ENCODE measurements around the gene TRIM34. TPM values are rescaled to one million over a fixed set of nuclear protein-coding genes. Genes with fewer than 3 reads are reported as not detected.

TRIM34 gene
- total RNA-seq, 1 experiment from 2014 or later, result 0.42 TPM

GRCh38 chr11:5620651-5621521, 3.9 kb upstream of the TRIM34 start:
- POLR2A ChIA-PET, result interaction anchor here (1.2 kb wide), 1 partner anchor 64 kb away, joined by 4 read pairs; the partner anchor contains the start of gene TRIM5
- Histone ChIP-seq H3K4me1 (ENCODE audit: control insufficient read depth in 1 of 2, insufficient read depth in 2 of 2, low read length in 2 of 2) (peaks cover 4 to 12% of the 10 kb centered on the region in 2 experiments; a peak in 2 of 4 replicates), H3K36me3 (ENCODE audit: control insufficient read depth in 1 of 2, insufficient read depth in 2 of 2, low read length in 2 of 2) (no peaks in the 10 kb centered on the region), H3K9ac (ENCODE audit: low read length) (no peak overlapping the region), H2AFZ (ENCODE audit: low read depth, low read length, poor library complexity, severe bottlenecking) (no peak overlapping the region), H3K9me2 (ENCODE audit: insufficient read depth) (no peaks in the 10 kb centered on the region), H3K27ac (ENCODE audit: low read depth, low read length) (no peak overlapping the region), H3K79me2 (ENCODE audit: insufficient read depth, low read length) (no peaks in the 10 kb centered on the region), H3K9me3 (ENCODE audit: control insufficient read depth in 1 of 2, insufficient read depth in 1 of 2, low read depth in 1 of 2, low read length in 2 of 2) (no peaks in the 10 kb centered on the region), H3K27me3 (ENCODE audit: insufficient read depth, low read length) (no peaks in the 10 kb centered on the region), H3K4me2 (ENCODE audit: low read length) (no peak overlapping the region), H3K4me3 (replicated peaks in 1 of 2; ENCODE audit: low read depth in 1 of 2, low read length in 2 of 2) (no peak overlapping the region), H4K20me1 (ENCODE audit: insufficient read depth) (no peaks in the 10 kb centered on the region)
- intact Hi-C loops (cut with micrococcal nuclease), result no loop called here
- no TSS peak for BruUV-seq (replicated peaks)
- no peak for DNase-seq (ENCODE audit: low read depth, low spot score)
- ATAC-seq, result no peak
- CTCF ChIA-PET, result interaction anchor here (0.6 kb wide), 1 partner anchor 661 kb away, joined by 3 read pairs; no protein-coding TSS in a partner anchor
- RAD21 ChIA-PET (ENCODE audit: low non-redundant PET in 1 of 2, low total read pairs in 2 of 2, uncharacterized antibody in 2 of 2, unreplicated experiment in 2 of 2), result interaction anchor here in 1 of 2 experiments (0.7 kb wide), 1 partner anchor 31 kb away, joined by 4 read pairs; no protein-coding TSS in a partner anchor
- TF ChIP-seq TCF7L2 (IDR thresholded peaks at IDR 0.05; ENCODE audit: borderline replicate concordance, extremely low read depth, insufficient read depth, insufficient read length) (no peak), ELF1 (IDR thresholded peaks at IDR 0.05; ENCODE audit: borderline replicate concordance, low read depth) (no peak), ATF3 (IDR thresholded peaks at IDR 0.05) (no peak), ZNF274 (IDR thresholded peaks at IDR 0.05; ENCODE audit: low read depth, low read length) (no peak), SRF (IDR thresholded peaks at IDR 0.05; ENCODE audit: low read depth) (no peak), JUND (IDR thresholded peaks at IDR 0.05) (no peak), ZFX (IDR thresholded peaks at IDR 0.05) (no peak), POLR2A (IDR thresholded peaks at IDR 0.05; ENCODE audit: borderline replicate concordance, extremely low read depth, insufficient read depth, insufficient read length) (no peak)

GRCh38 chr11:5621580-5621979, 3.2 kb upstream of the TRIM34 start:
- H3K36me3 ChIP-seq (ENCODE audit: control insufficient read depth in 1 of 2, insufficient read depth in 2 of 2, low read length in 2 of 2), result no peaks in the 10 kb centered on the region
- H3K4me1 ChIP-seq (ENCODE audit: control insufficient read depth in 1 of 2, insufficient read depth in 2 of 2, low read length in 2 of 2), result peaks cover 4 to 12% of the 10 kb centered on the region in 2 experiments; a peak in 2 of 4 replicates
- no peak overlapping the region for H3K27ac ChIP-seq (ENCODE audit: low read depth, low read length)
- ATAC-seq (no peak), DNase-seq (ENCODE audit: low read depth, low spot score) (no peak)
- H3K9me2 ChIP-seq (ENCODE audit: insufficient read depth), result no peaks in the 10 kb centered on the region
- H3K4me3 ChIP-seq (replicated peaks in 1 of 2; ENCODE audit: low read depth in 1 of 2, low read length in 2 of 2), result no peak overlapping the region
- POLR2A ChIA-PET, result interaction anchor here (1.2 kb wide), 1 partner anchor 63 kb away, joined by 4 read pairs; the partner anchor contains the start of gene TRIM5
- no TSS peak for BruUV-seq (replicated peaks)
- no peaks in the 10 kb centered on the region for H4K20me1 ChIP-seq (ENCODE audit: insufficient read depth)
- H3K79me2 ChIP-seq (ENCODE audit: insufficient read depth, low read length), result no peaks in the 10 kb centered on the region
- H3K9me3 ChIP-seq (ENCODE audit: control insufficient read depth in 1 of 2, insufficient read depth in 1 of 2, low read depth in 1 of 2, low read length in 2 of 2), result no peaks in the 10 kb centered on the region
- H3K27me3 ChIP-seq (ENCODE audit: insufficient read depth, low read length), result no peaks in the 10 kb centered on the region
- H2AFZ ChIP-seq (ENCODE audit: low read depth, low read length, poor library complexity, severe bottlenecking), result no peak overlapping the region
- intact Hi-C loops (cut with micrococcal nuclease), result no loop called here
- CTCF ChIA-PET, result no interaction called here
- H3K9ac ChIP-seq (ENCODE audit: low read length), result no peak overlapping the region
- RAD21 ChIA-PET (ENCODE audit: low non-redundant PET in 1 of 2, low total read pairs in 2 of 2, uncharacterized antibody in 2 of 2, unreplicated experiment in 2 of 2), result no interaction called here
- no peak overlapping the region for H3K4me2 ChIP-seq (ENCODE audit: low read length)
- TF ChIP-seq ELF1 (IDR thresholded peaks at IDR 0.05; ENCODE audit: borderline replicate concordance, low read depth), result no peak
- TF ChIP-seq CEBPB (IDR thresholded peaks at IDR 0.05; ENCODE audit: low read depth), result no peak
- TF ChIP-seq EGR1 (IDR thresholded peaks at IDR 0.05; ENCODE audit: low read depth), result no peak
- TF ChIP-seq ZBTB33 (IDR thresholded peaks at IDR 0.05; ENCODE audit: extremely low read depth, insufficient replicate concordance, low read length), result no peak
- no peak for TF ChIP-seq EZH2phosphoT487 (IDR thresholded peaks at IDR 0.05; ENCODE audit: borderline replicate concordance)

Measured in HCT116 (cell line).